ENCODE data around the gene BSG. TPM values are rescaled to one million over a fixed set of nuclear protein-coding genes. Genes with fewer than 3 reads are reported as not detected.

BSG gene
- total RNA-seq, 1 experiment from 2014 or later, result 618 TPM

DNA sequence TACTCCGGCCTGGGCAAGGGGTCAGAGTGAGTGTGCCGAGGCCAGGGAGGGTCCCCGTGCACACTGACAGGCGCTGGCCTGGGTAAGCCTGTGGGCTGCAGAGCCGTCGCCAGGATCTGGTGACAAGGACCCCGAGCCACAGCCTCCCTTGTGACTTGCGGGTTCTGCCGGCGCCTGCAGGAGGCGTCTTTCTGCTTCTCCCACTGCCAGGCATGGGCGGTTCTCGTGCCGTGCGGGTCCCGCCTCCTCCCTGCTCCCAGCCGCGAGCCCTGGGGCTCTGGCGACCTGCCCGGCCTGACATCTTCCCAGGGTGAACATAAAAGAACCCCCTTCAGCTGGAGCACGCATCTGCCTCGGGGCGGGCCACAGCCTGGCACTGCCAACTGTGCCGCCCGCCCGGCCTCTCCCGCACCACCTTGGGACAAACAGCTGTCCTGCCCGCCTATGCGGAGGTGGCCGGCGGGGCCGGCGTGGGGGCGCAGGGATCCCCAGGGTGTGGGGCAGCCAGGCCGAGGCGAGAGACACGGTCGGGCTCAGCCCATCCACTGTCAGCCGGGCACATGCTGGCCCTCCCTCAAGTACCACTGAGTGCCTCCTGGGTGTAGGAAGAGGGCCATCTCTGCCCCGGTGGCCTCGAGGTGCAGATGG is 15.8 kb downstream of the BSG start:
- DNase-seq, result peak; percentile 38 to 62
- H3K9me3 Mint-ChIP-seq (ENCODE audit: unreplicated experiment), result no peaks in the 10 kb centered on the region
- H3K4me1 Mint-ChIP-seq (ENCODE audit: low read depth, unreplicated experiment), result no peaks in the 10 kb centered on the region
- Histone ChIP-seq H3K4me3 (ENCODE audit: low read depth, low read length) (no peak overlapping the region), H3K4me1 (peaks cover 19% of the 10 kb centered on the region), H3K9me3 (no peaks in the 10 kb centered on the region), H3K36me3 (ENCODE audit: control insufficient read depth, insufficient read depth, low read length) (no peaks in the 10 kb centered on the region), H3K27me3 (replicated peaks; ENCODE audit: control insufficient read depth, insufficient read depth, low read length) (0 out of 2 replicates have a peak, but pooled peaks cover 2% of the 10 kb centered on the region)
- intact Hi-C loops (cut with micrococcal nuclease; ENCODE audit: unreplicated experiment), result no loop called here
- H3K27ac Mint-ChIP-seq (ENCODE audit: unreplicated experiment), result no peak overlapping the region
- peaks cover 36% of the 10 kb centered on the region for H3K36me3 Mint-ChIP-seq (ENCODE audit: insufficient read depth, unreplicated experiment)
- ChIA-PET CTCF (no interaction called here), POLR2A (no interaction called here)
- peaks cover 5% of the 10 kb centered on the region for H3K27me3 Mint-ChIP-seq (ENCODE audit: insufficient read depth, unreplicated experiment)
- TF ChIP-seq, protein P1, sequence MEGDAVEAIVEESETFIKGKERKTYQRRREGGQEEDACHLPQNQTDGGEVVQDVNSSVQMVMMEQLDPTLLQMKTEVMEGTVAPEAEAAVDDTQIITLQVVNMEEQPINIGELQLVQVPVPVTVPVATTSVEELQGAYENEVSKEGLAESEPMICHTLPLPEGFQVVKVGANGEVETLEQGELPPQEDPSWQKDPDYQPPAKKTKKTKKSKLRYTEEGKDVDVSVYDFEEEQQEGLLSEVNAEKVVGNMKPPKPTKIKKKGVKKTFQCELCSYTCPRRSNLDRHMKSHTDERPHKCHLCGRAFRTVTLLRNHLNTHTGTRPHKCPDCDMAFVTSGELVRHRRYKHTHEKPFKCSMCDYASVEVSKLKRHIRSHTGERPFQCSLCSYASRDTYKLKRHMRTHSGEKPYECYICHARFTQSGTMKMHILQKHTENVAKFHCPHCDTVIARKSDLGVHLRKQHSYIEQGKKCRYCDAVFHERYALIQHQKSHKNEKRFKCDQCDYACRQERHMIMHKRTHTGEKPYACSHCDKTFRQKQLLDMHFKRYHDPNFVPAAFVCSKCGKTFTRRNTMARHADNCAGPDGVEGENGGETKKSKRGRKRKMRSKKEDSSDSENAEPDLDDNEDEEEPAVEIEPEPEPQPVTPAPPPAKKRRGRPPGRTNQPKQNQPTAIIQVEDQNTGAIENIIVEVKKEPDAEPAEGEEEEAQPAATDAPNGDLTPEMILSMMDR (IDR thresholded peaks at IDR 0.05; ENCODE audit: insufficient read depth in 1 of 2, low read depth in 1 of 2, low read length in 1 of 2, severe bottlenecking in 1 of 2, unreplicated experiment in 1 of 2), result peak in 1 of 2 experiments; percentile 3
- no peak overlapping the region for H3K4me3 Mint-ChIP-seq (ENCODE audit: unreplicated experiment)
- no TSS peak for BruUV-seq (replicated peaks)

DNA sequence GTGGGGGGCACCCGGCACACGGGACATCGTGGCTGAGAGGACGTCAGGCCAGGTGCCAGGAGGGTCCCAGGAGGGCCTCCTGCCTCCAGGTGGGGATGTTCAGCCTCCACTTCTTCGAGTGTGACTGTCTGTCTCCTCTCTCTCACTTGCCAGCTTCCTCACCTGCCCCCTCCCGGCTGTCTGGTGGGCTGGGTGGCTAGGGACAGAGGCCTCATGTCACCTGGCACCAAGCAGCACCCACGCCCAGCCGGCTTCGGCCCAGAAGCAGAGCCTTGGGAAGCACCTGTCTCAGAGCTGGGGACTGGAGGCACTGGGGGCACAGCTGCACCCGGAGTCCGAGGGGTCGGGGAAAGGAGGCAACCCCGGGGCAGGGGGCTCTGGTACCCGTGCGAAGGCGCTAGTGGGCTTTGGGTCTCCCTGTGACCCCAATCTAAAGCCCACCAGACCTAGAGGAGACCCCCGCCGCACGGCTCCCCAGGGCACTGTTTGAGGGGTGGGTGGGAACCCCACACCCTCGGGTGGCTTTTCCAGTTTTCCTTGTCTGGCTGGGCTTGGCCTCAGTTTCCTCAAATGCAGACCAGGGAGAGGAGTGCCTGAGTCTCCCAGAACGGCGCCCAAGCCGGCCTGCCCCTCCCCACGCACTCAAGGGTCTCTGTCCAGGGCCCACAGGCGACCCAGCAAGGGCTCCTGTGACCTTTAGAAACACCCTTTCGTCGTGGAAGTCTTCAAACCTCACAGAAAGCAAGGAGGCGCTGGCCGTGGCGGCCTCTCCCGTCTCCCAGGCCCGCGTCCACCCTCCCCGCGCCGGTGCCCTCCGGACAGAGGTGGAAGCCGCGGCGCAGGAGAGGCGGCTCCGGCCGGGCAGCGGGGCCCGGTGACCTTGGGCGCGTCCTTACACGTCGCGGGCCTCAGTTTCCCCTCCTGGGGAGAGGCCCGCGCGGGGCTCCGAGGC is 16.6 kb downstream of the BSG start:
- TF ChIP-seq, protein P1 (IDR thresholded peaks at IDR 0.05; ENCODE audit: insufficient read depth in 1 of 2, low read depth in 1 of 2, low read length in 1 of 2, severe bottlenecking in 1 of 2, unreplicated experiment in 1 of 2), result no peak
- Mint-ChIP-seq H3K4me1 (ENCODE audit: low read depth, unreplicated experiment) (no peaks in the 10 kb centered on the region), H3K36me3 (ENCODE audit: insufficient read depth, unreplicated experiment) (peaks cover 30% of the 10 kb centered on the region), H3K27ac (ENCODE audit: unreplicated experiment) (no peak overlapping the region), H3K4me3 (ENCODE audit: unreplicated experiment) (peak overlapping the region; percentile 55), H3K9me3 (ENCODE audit: unreplicated experiment) (no peaks in the 10 kb centered on the region), H3K27me3 (ENCODE audit: insufficient read depth, unreplicated experiment) (peaks cover 7% of the 10 kb centered on the region)
- intact Hi-C loops (cut with micrococcal nuclease; ENCODE audit: unreplicated experiment), result no loop called here
- BruUV-seq (replicated peaks), result no TSS peak
- POLR2A ChIA-PET, result no interaction called here
- Histone ChIP-seq H3K36me3 (ENCODE audit: control insufficient read depth, insufficient read depth, low read length) (no peaks in the 10 kb centered on the region), H3K4me3 (ENCODE audit: low read depth, low read length) (peak overlapping the region; percentile 30), H3K9me3 (no peaks in the 10 kb centered on the region), H3K4me1 (peaks cover 19% of the 10 kb centered on the region), H3K27me3 (replicated peaks; ENCODE audit: control insufficient read depth, insufficient read depth, low read length) (0 out of 2 replicates have a peak, but pooled peaks cover 2% of the 10 kb centered on the region)
- CTCF ChIA-PET, result no interaction called here
- DNase-seq, result peak; percentile 38 to 57

DNA sequence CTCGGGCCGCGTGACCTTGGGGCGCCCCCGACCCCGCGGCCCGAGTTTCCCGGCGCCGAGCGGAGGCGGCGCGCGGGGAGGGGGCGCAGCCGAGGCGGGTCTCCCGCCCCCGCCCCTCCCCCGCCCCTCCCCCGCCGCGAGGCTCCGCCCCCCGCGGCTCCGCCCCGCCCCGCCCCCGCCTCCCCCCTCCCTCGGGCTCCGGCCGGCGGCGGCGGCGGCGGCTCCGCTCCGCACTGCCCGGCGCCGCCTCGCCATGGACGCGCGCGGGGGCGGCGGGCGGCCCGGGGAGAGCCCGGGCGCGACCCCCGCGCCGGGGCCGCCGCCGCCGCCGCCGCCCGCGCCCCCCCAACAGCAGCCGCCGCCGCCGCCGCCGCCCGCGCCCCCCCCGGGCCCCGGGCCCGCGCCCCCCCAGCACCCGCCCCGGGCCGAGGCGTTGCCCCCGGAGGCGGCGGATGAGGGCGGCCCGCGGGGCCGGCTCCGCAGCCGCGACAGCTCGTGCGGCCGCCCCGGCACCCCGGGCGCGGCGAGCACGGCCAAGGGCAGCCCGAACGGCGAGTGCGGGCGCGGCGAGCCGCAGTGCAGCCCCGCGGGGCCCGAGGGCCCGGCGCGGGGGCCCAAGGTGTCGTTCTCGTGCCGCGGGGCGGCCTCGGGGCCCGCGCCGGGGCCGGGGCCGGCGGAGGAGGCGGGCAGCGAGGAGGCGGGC is 17.4 kb downstream of the BSG start, which contains the start of gene HCN2:
TSS of gene HCN2 (plus strand) at position 189 of the 703 bp plus-strand sequence. CDS start at position 254, 65 bp downstream.
- ChIA-PET CTCF (interaction anchor here (0.5 kb wide), 1 partner anchor 34 kb away, joined by 4 read pairs; no protein-coding TSS in a partner anchor), POLR2A (no interaction called here)
- Histone ChIP-seq H3K4me3 (ENCODE audit: low read depth, low read length) (peak within 1 kb of the TSS; percentile 38), H3K4me1 (peaks cover 19% of the 10 kb centered on the region), H3K9me3 (no peaks in the 10 kb centered on the region), H3K36me3 (ENCODE audit: control insufficient read depth, insufficient read depth, low read length) (no peaks in the 10 kb centered on the region), H3K27me3 (replicated peaks; ENCODE audit: control insufficient read depth, insufficient read depth, low read length) (0 out of 2 replicates have a peak, but pooled peaks cover 2% of the 10 kb centered on the region)
- Mint-ChIP-seq H3K27me3 (ENCODE audit: insufficient read depth, unreplicated experiment) (peaks cover 7% of the 10 kb centered on the region), H3K9me3 (ENCODE audit: unreplicated experiment) (no peaks in the 10 kb centered on the region), H3K4me1 (ENCODE audit: low read depth, unreplicated experiment) (no peaks in the 10 kb centered on the region), H3K36me3 (ENCODE audit: insufficient read depth, unreplicated experiment) (peaks cover 24% of the 10 kb centered on the region), H3K4me3 (ENCODE audit: unreplicated experiment) (peak within 1 kb of the TSS; percentile 55), H3K27ac (ENCODE audit: unreplicated experiment) (no peak within 1 kb of the TSS)
- no peak for DNase-seq
- TF ChIP-seq, protein P1 (IDR thresholded peaks at IDR 0.05; ENCODE audit: insufficient read depth in 1 of 2, low read depth in 1 of 2, low read length in 1 of 2, severe bottlenecking in 1 of 2, unreplicated experiment in 1 of 2), result no peak
- intact Hi-C loops (cut with micrococcal nuclease; ENCODE audit: unreplicated experiment), result no loop called here
- no TSS peak for BruUV-seq (replicated peaks)

All from Caco-2 (cell line).